ENCODE measurements around the gene NADSYN1. TPM values are rescaled to one million over a fixed set of nuclear protein-coding genes. Genes with fewer than 3 reads are reported as not detected.

The NADSYN1 gene
- total RNA-seq, 2 experiments from 2014 or later, result 70.9 to 122 TPM

GRCh38 chr11:71485466-71485865 is 32.5 kb downstream of the NADSYN1 start:
- BruUV-seq (replicated peaks), result no TSS peak
- Histone ChIP-seq H3K4me2 (ENCODE audit: low read length) (no peak overlapping the region), H4K20me1 (ENCODE audit: insufficient read depth, low read length) (no peaks in the 10 kb centered on the region), H2AFZ (ENCODE audit: low read length) (no peak overlapping the region), H3K27ac (ENCODE audit: low read depth, low read length, poor library complexity, severe bottlenecking) (no peak overlapping the region), H3K9me2 (ENCODE audit: insufficient read depth, low read length) (no peaks in the 10 kb centered on the region), H3K4me3 (ENCODE audit: low read depth, low read length, poor library complexity, severe bottlenecking) (no peak overlapping the region), H3K4me1 (ENCODE audit: insufficient read depth, low read length, poor library complexity, severe bottlenecking) (no peaks in the 10 kb centered on the region), H3K36me3 (ENCODE audit: insufficient read depth, low read length) (peaks cover 28% of the 10 kb centered on the region), H3K9me3 (ENCODE audit: low read length) (no peaks in the 10 kb centered on the region), H3K79me2 (ENCODE audit: insufficient read depth, low read depth, low read length) (no peaks in the 10 kb centered on the region)
- POLR2A ChIA-PET, result no interaction called here
- intact Hi-C loops (cut with micrococcal nuclease; ENCODE audit: unreplicated experiment), result no loop called here
- no peak for DNase-seq (ENCODE audit: low spot score)
- CTCF ChIA-PET (ENCODE audit: unreplicated experiment), result no interaction called here
- TF ChIP-seq, protein P1, sequence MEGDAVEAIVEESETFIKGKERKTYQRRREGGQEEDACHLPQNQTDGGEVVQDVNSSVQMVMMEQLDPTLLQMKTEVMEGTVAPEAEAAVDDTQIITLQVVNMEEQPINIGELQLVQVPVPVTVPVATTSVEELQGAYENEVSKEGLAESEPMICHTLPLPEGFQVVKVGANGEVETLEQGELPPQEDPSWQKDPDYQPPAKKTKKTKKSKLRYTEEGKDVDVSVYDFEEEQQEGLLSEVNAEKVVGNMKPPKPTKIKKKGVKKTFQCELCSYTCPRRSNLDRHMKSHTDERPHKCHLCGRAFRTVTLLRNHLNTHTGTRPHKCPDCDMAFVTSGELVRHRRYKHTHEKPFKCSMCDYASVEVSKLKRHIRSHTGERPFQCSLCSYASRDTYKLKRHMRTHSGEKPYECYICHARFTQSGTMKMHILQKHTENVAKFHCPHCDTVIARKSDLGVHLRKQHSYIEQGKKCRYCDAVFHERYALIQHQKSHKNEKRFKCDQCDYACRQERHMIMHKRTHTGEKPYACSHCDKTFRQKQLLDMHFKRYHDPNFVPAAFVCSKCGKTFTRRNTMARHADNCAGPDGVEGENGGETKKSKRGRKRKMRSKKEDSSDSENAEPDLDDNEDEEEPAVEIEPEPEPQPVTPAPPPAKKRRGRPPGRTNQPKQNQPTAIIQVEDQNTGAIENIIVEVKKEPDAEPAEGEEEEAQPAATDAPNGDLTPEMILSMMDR (conservative IDR thresholded peaks at IDR 0.05; ENCODE audit: low read length), result no peak

DNA sequence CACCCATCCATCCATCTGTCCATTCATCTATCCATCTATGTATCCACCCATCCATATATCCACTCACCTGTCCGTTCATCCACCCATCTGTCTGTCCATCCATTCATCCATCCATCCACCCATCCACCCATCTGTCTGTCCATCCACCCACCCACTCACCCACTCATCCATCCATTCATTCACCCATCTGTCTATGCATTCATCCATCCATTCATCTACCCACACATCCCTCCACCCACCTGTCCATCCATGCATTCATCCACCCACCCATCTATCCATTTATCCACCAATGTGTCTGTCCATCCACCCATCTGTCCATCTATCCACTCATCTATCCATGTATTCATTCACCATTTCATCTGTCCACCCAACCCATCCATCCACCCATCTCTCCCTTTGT is 33.3 kb downstream of the NADSYN1 start:
- Histone ChIP-seq H2AFZ (ENCODE audit: low read length) (no peak overlapping the region), H3K9me3 (ENCODE audit: low read length) (no peaks in the 10 kb centered on the region), H3K9me2 (ENCODE audit: insufficient read depth, low read length) (no peaks in the 10 kb centered on the region), H3K4me1 (ENCODE audit: insufficient read depth, low read length, poor library complexity, severe bottlenecking) (no peaks in the 10 kb centered on the region), H3K36me3 (ENCODE audit: insufficient read depth, low read length) (peaks cover 24% of the 10 kb centered on the region), H3K4me2 (ENCODE audit: low read length) (no peak overlapping the region), H3K79me2 (ENCODE audit: insufficient read depth, low read depth, low read length) (no peaks in the 10 kb centered on the region), H3K4me3 (ENCODE audit: low read depth, low read length, poor library complexity, severe bottlenecking) (no peak overlapping the region), H3K27ac (ENCODE audit: low read depth, low read length, poor library complexity, severe bottlenecking) (no peak overlapping the region), H4K20me1 (ENCODE audit: insufficient read depth, low read length) (no peaks in the 10 kb centered on the region)
- DNase-seq (ENCODE audit: low spot score), result no peak
- ChIA-PET CTCF (ENCODE audit: unreplicated experiment) (no interaction called here), POLR2A (no interaction called here)
- intact Hi-C loops (cut with micrococcal nuclease; ENCODE audit: unreplicated experiment), result no loop called here
- no TSS peak for BruUV-seq (replicated peaks)
- no peak for TF ChIP-seq EZH2phosphoT487 (IDR thresholded peaks at IDR 0.05; ENCODE audit: borderline replicate concordance, low read depth, low read length)
- TF ChIP-seq, protein P1 (conservative IDR thresholded peaks at IDR 0.05; ENCODE audit: low read length), result no peak

DNA sequence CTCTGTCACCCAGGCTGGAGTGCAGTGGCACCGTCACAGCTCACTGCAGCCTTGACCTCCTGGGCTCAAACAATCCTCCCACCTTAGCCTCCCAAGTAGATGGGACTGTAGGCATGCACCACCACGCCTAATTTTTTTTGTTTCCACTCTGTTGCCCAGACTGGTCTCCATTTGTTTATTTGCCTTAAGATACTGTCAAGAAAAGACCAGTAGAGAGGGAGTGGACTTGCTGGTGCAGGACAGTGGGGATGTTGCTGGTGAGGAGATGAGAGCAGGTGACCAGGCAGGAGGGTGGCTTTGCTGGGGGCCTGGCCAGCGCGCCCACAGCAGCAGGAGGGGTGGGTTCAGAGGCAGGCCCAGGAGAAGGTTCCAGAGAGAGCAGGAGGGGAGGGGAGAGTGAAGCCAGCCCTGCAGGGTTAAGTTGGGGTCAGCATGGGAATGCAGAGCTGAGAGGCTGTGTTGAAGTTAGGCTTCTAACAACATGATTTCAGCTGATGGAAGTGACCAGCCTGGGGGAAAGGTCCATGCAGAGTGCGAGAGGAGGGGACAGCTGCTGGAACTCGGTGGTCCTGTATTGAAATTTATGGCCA is 35.8 kb downstream of the NADSYN1 start:
- TF ChIP-seq, protein P1 (conservative IDR thresholded peaks at IDR 0.05; ENCODE audit: low read length), result no peak
- no peak for TF ChIP-seq EZH2phosphoT487 (IDR thresholded peaks at IDR 0.05; ENCODE audit: borderline replicate concordance, low read depth, low read length)
- H3K9me3 ChIP-seq (ENCODE audit: low read length), result no peaks in the 10 kb centered on the region
- DNase-seq (ENCODE audit: low spot score), result no peak
- intact Hi-C loops (cut with micrococcal nuclease; ENCODE audit: unreplicated experiment), result no loop called here
- H3K9me2 ChIP-seq (ENCODE audit: insufficient read depth, low read length), result no peaks in the 10 kb centered on the region
- H2AFZ ChIP-seq (ENCODE audit: low read length), result no peak overlapping the region
- no peak overlapping the region for H3K4me3 ChIP-seq (ENCODE audit: low read depth, low read length, poor library complexity, severe bottlenecking)
- H3K4me1 ChIP-seq (ENCODE audit: insufficient read depth, low read length, poor library complexity, severe bottlenecking), result no peaks in the 10 kb centered on the region
- H4K20me1 ChIP-seq (ENCODE audit: insufficient read depth, low read length), result no peaks in the 10 kb centered on the region
- CTCF ChIA-PET (ENCODE audit: unreplicated experiment), result no interaction called here
- H3K79me2 ChIP-seq (ENCODE audit: insufficient read depth, low read depth, low read length), result no peaks in the 10 kb centered on the region
- no peak overlapping the region for H3K4me2 ChIP-seq (ENCODE audit: low read length)
- H3K27ac ChIP-seq (ENCODE audit: low read depth, low read length, poor library complexity, severe bottlenecking), result no peak overlapping the region
- BruUV-seq (replicated peaks), result no TSS peak
- POLR2A ChIA-PET, result no interaction called here
- H3K36me3 ChIP-seq (ENCODE audit: insufficient read depth, low read length), result peaks cover 12% of the 10 kb centered on the region; the same call in 1 of the 2 replicates
